ENCODE results near the gene KRT83.

Gene KRT83

DNA sequence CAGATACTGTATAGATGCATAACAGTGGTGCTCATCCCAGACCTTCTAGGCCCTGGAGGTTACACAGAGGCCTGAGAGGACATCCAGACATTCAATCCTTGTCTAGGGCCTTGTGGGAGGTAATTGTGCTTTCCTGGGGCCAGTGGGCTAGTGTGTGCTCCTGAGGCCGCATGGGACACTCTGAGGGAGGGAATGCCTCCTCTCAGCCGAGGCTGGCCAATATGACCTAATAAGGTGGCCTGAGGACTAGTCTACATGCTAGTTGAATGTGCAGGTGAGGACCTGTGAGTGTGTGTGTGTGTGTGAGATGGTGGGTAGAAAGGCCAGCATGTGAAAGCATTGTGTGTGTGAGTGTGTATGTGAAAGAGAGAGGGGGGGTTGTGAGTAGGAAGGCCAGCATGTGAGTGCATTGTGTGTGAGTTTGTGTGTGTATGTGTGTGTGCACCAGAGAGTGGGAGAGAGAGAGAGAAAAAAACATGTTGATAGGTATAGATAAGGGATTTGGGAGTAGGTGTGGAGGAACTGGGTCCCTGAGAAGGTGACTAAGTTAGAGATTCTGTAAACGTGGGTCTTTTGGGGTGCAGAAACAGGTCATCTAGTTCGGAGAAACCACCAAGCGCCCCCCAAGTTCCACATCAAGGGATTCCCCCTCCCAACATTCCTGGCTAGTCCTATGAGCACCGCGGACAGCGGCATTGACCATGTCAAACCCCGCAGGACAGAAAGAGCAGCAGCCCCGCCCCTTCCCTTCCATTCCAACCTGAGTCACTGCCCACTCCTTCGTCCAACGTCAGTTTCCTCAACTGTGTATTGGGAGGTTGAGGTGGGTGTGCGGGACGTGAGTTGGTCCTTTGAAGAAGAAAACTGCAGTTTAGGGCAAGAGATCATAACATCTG, 20.2 kb downstream of the KRT83 start:
- no peak for DNase-seq (ENCODE audit: extremely low read depth, low read depth)
- TF ChIP-seq, protein P1, sequence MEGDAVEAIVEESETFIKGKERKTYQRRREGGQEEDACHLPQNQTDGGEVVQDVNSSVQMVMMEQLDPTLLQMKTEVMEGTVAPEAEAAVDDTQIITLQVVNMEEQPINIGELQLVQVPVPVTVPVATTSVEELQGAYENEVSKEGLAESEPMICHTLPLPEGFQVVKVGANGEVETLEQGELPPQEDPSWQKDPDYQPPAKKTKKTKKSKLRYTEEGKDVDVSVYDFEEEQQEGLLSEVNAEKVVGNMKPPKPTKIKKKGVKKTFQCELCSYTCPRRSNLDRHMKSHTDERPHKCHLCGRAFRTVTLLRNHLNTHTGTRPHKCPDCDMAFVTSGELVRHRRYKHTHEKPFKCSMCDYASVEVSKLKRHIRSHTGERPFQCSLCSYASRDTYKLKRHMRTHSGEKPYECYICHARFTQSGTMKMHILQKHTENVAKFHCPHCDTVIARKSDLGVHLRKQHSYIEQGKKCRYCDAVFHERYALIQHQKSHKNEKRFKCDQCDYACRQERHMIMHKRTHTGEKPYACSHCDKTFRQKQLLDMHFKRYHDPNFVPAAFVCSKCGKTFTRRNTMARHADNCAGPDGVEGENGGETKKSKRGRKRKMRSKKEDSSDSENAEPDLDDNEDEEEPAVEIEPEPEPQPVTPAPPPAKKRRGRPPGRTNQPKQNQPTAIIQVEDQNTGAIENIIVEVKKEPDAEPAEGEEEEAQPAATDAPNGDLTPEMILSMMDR (IDR thresholded peaks at IDR 0.05; ENCODE audit: low read depth, low read length, missing control alignments): no peak
- H3K4me3 ChIP-seq (replicated peaks; ENCODE audit: low read depth, low read length): no peak overlapping the region

DNA sequence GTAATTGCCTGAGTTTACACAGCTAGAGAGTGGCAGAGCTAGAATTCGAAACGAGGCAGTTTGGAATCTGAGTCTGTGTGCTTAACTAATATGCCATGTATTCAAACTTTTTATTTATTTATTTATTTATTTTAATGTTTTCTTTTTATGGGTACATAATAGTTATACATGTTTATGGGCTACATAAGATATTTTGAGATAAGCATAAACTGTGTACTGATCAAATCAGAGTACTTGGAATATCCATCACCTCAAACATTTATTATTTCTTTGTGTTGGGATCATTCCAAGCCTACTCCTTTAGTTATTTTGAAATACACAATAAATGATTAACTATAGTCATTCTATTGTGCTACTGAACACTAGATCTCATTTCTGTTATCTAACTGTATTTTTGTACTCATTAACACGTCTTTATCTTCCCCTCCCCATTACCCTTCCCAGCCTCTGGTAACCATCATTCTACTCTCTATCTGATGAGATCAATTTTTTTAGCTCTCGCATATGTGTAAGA, 22.5 kb downstream of the KRT83 start:
- no peak overlapping the region for H3K4me3 ChIP-seq (replicated peaks; ENCODE audit: low read depth, low read length)
- no peak for DNase-seq (ENCODE audit: extremely low read depth, low read depth)
- TF ChIP-seq, protein P1 (IDR thresholded peaks at IDR 0.05; ENCODE audit: low read depth, low read length, missing control alignments): no peak

DNA sequence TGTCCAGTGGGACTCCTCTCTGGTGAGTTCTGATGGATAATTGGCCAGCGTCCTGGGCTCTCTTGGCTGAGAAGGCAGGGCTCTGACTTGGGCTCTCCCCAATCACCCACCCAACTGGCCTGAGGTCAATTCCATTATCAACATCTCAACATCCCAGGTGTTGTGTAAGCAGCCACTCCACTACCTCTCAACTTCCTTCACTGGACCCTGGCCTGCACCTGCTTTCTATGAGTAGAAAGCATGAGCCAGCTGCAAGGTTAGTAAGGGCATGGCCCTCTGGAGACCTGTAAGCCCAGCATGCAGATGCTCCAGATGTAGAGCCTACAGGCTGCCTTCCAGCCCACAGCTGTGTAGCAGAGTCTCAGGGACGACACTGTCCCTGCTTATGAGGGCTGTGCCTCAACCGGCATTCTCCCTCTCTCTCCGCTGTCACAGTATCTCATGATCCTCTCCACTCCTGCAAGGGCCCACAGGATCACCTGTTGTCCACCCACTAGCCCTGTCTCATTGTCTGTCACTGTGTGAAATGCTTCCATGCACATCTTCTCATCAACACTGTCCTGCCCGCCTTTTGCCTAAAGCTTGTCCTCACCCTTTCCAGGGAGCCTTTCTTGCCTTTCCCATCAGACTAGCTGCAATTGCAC, 24.5 kb downstream of the KRT83 start:
- TF ChIP-seq, protein P1 (IDR thresholded peaks at IDR 0.05; ENCODE audit: low read depth, low read length, missing control alignments): no peak
- no peak overlapping the region for H3K4me3 ChIP-seq (replicated peaks; ENCODE audit: low read depth, low read length)
- DNase-seq (ENCODE audit: extremely low read depth, low read depth): no peak

GRCh38 chr12:52295663-52296062, 25.5 kb downstream of the KRT83 start:
- no peak for DNase-seq (ENCODE audit: extremely low read depth, low read depth)
- TF ChIP-seq, protein P1 (IDR thresholded peaks at IDR 0.05; ENCODE audit: low read depth, low read length, missing control alignments): no peak
- no peak overlapping the region for H3K4me3 ChIP-seq (replicated peaks; ENCODE audit: low read depth, low read length)

GRCh38 chr12:52294803-52295202, 26.4 kb downstream of the KRT83 start:
- H3K4me3 ChIP-seq (replicated peaks; ENCODE audit: low read depth, low read length): no peak overlapping the region
- TF ChIP-seq, protein P1 (IDR thresholded peaks at IDR 0.05; ENCODE audit: low read depth, low read length, missing control alignments): no peak
- DNase-seq (ENCODE audit: extremely low read depth, low read depth): no peak

- TF ChIP-seq, protein P1 (IDR thresholded peaks at IDR 0.05; ENCODE audit: low read depth, low read length, missing control alignments): no peak
- H3K4me3 ChIP-seq (replicated peaks; ENCODE audit: low read depth, low read length): no peak overlapping the region
- no peak for DNase-seq (ENCODE audit: extremely low read depth, low read depth)
Measured at GRCh38 chr12:52293926-52294325, 27.3 kb downstream of the KRT83 start.

All from HFF-Myc (cell line).